Endothelial cell (in vitro differentiated cells): Measurements from ENCODE around the gene CMTM6. TPM values are rescaled to one million over a fixed set of nuclear protein-coding genes. Genes with fewer than 3 reads are reported as not detected.

Experiments used
- DNase-seq: peaks from one replicate; pipeline ENCODE4 v3.0.0; 2021; ENCODE audit warnings: low spot score
- H3K27ac Mint-ChIP-seq: one replicate; pipeline ENCODE4 v1.8.0; 2021; ENCODE audit warnings: mixed read lengths, inconsistent platforms; ENCODE audit not compliant: unreplicated experiment
- H3K27me3 Mint-ChIP-seq: one replicate; pipeline ENCODE4 v1.8.0; 2021; ENCODE audit warnings: mild to moderate bottlenecking, moderate library complexity, mixed read lengths, inconsistent platforms; ENCODE audit not compliant: unreplicated experiment
- H3K36me3 Mint-ChIP-seq: one replicate; pipeline ENCODE4 v1.8.0; 2021; ENCODE audit warnings: mild to moderate bottlenecking, low read depth, mixed read lengths, inconsistent platforms; ENCODE audit not compliant: unreplicated experiment
- H3K4me1 Mint-ChIP-seq: one replicate; pipeline ENCODE4 v1.8.0; 2021; ENCODE audit warnings: mild to moderate bottlenecking, mixed read lengths, inconsistent platforms; ENCODE audit not compliant: unreplicated experiment
- H3K4me3 Mint-ChIP-seq: one replicate; pipeline ENCODE4 v1.8.0; 2021; ENCODE audit warnings: mild to moderate bottlenecking, mixed read lengths, inconsistent platforms; ENCODE audit not compliant: unreplicated experiment
- H3K9me3 Mint-ChIP-seq: one replicate; pipeline ENCODE4 v1.8.0; 2021; ENCODE audit warnings: mixed read lengths, inconsistent platforms; ENCODE audit not compliant: unreplicated experiment
- total RNA-seq: library from RNA; stranded (reverse); fragmentation: NEBNext Ultra II Directional; extraction: Animal tissue kit (Norgen Biotek cat#: 25700); gene quantifications from one replicate; pipeline ENCODE4 v1.2.1, GENCODE V29; 2021; ENCODE audit not compliant: unreplicated experiment
- TF ChIP-seq, protein P1 (sequence below): fragments of 200-600 bp; sonication (generic); IDR thresholded peaks from one replicate; pipeline ENCODE4 v1.5.0; 2021; ENCODE audit warnings: antibody characterized with exemption; ENCODE audit not compliant: unreplicated experiment

Gene CMTM6
- total RNA-seq, 1 donor from 2014 or later: 59.9 TPM

GRCh38 chr3:32495085-32495484, 7.6 kb downstream of the CMTM6 start:
- peaks cover 10% of the 10 kb centered on the region for H3K36me3 Mint-ChIP-seq
- H3K27me3 Mint-ChIP-seq: peaks cover 1% of the 10 kb centered on the region
- no peak for DNase-seq
- H3K4me3 Mint-ChIP-seq: no peak overlapping the region
- TF ChIP-seq, protein P1, sequence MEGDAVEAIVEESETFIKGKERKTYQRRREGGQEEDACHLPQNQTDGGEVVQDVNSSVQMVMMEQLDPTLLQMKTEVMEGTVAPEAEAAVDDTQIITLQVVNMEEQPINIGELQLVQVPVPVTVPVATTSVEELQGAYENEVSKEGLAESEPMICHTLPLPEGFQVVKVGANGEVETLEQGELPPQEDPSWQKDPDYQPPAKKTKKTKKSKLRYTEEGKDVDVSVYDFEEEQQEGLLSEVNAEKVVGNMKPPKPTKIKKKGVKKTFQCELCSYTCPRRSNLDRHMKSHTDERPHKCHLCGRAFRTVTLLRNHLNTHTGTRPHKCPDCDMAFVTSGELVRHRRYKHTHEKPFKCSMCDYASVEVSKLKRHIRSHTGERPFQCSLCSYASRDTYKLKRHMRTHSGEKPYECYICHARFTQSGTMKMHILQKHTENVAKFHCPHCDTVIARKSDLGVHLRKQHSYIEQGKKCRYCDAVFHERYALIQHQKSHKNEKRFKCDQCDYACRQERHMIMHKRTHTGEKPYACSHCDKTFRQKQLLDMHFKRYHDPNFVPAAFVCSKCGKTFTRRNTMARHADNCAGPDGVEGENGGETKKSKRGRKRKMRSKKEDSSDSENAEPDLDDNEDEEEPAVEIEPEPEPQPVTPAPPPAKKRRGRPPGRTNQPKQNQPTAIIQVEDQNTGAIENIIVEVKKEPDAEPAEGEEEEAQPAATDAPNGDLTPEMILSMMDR: no peak
- H3K4me1 Mint-ChIP-seq: peaks cover 27% of the 10 kb centered on the region
- H3K9me3 Mint-ChIP-seq: no peaks in the 10 kb centered on the region
- no peak overlapping the region for H3K27ac Mint-ChIP-seq

DNA sequence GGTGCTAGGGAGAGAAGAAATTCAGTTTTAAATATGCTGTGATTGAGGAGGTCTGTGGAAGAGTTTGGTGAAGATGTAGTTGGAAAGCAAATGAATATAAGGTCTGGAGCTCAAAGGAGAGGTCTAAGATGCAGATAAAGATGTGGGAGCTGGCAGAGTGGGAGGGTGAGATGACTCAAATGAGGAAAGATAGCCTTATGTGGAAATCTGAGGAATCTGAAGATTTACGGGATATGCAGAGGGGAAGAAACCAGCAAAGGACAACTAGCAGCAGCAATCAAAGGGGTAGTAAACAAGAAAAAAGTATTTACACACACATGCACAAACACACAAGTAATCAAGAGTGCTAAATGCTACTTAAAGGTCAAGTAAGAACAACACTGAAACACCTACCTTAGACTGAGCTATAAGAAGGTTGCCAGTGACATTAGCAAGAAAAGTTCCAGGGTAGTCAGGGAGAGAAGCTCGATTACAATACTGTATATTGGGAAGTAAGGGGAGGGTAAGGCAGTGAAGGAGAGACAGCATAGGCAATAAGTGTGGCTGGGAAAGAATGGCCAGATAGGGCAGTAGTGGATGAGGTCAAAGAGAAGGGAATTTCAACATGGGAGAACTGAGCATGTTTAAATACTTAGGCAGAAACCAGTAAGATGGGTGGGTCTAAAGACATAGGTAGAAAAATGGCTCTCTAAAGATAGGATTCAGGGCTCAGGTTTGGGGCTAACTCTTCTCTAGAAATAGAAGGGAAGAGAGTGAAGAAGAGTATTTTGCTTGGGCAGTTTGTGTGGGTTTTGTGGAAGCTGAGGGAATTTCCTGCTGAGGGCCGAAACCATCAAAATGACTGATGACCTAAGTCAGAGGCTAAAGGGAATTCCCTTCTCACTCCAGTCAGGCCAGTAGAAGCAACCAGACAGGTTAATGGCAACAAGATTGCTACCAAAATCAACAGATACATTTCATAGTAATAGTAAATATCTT, 8.9 kb downstream of the CMTM6 start:
- DNase-seq: no peak
- no peaks in the 10 kb centered on the region for H3K9me3 Mint-ChIP-seq
- TF ChIP-seq, protein P1: no peak
- peaks cover 10% of the 10 kb centered on the region for H3K36me3 Mint-ChIP-seq
- H3K27me3 Mint-ChIP-seq: peaks cover 1% of the 10 kb centered on the region
- H3K4me3 Mint-ChIP-seq: no peak overlapping the region
- H3K4me1 Mint-ChIP-seq: peaks cover 20% of the 10 kb centered on the region
- no peak overlapping the region for H3K27ac Mint-ChIP-seq

GRCh38 chr3:32492684-32493436, 9.8 kb downstream of the CMTM6 start:
- Mint-ChIP-seq H3K27ac (no peak overlapping the region), H3K9me3 (no peaks in the 10 kb centered on the region), H3K27me3 (peaks cover 1% of the 10 kb centered on the region), H3K36me3 (peaks cover 13% of the 10 kb centered on the region), H3K4me3 (no peak overlapping the region), H3K4me1 (peaks cover 17% of the 10 kb centered on the region)
- TF ChIP-seq, protein P1: no peak
- no peak for DNase-seq

DNA sequence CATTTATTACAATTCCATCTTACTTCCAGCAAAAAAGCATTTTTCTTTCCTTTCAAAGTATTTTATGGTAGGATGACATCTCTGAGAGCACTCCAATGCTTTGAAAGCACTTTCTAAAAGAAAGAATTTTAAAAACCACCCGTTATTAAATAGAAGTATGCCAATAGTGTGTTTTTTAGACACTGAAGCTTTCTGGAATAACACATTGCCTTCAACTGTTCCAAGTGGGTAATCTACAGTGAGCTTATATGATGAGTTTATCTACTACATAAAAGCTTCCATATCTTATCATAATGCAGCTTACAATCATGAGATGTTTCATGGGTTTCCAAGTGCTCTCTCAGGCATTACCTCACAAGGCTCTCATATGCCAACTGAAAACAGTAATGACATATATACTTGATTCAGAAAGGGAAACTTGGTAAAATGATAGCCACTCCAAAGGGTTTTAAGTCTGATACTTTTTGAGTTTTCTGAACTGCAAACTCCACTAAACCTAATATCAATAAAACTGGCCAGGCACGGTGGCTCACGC, 14.1 kb downstream of the CMTM6 start:
- H3K9me3 Mint-ChIP-seq: no peaks in the 10 kb centered on the region
- no peaks in the 10 kb centered on the region for H3K27me3 Mint-ChIP-seq
- DNase-seq: no peak
- peaks cover 6% of the 10 kb centered on the region for H3K4me1 Mint-ChIP-seq
- no peak overlapping the region for H3K27ac Mint-ChIP-seq
- H3K4me3 Mint-ChIP-seq: no peak overlapping the region
- TF ChIP-seq, protein P1: no peak
- H3K36me3 Mint-ChIP-seq: peaks cover 19% of the 10 kb centered on the region
